OCI-LY1 (cell line): ENCODE data around the gene HSPA1B.
"Not testable (repeated sequence)": the region's sequence is repeated elsewhere in the genome, so short reads cannot be mapped to it uniquely, and the experiment has no call there.

Source experiments
- H2AFZ ChIP-seq: fragments of 200-600 bp; sonication (generic), shearing (Covaris generic); 2 replicates; pipeline ENCODE4 v1.6.0; 2014; ENCODE audit warnings: antibody characterized with exemption, mild to moderate bottlenecking, low read length
- H3F3A ChIP-seq: fragments of 200-600 bp; sonication (generic), shearing (Covaris generic); 2 replicates; pipeline ENCODE4 v1.6.0; 2014; ENCODE audit warnings: mild to moderate bottlenecking, antibody characterized with exemption, low read length, moderate library complexity; ENCODE audit not compliant: insufficient read depth
- H3K27ac ChIP-seq: fragments of 200-600 bp; sonication (generic); 2 replicates; pipeline ENCODE4 v1.5.1; 2014; ENCODE audit warnings: low read length, mixed run types, mild to moderate bottlenecking, low read depth; ENCODE audit not compliant: poor library complexity, severe bottlenecking
- H3K27me3 ChIP-seq: fragments of 200-600 bp; sonication (generic); 2 replicates; pipeline ENCODE4 v1.6.0; 2014; ENCODE audit warnings: antibody characterized with exemption, mild to moderate bottlenecking, low read length, moderate library complexity; ENCODE audit not compliant: insufficient read depth
- H3K36me3 ChIP-seq: fragments of 200-600 bp; sonication (generic); 2 replicates; pipeline ENCODE4 v1.6.1; 2014; ENCODE audit warnings: mild to moderate bottlenecking, antibody characterized with exemption, low read length, moderate library complexity, mixed read lengths; ENCODE audit not compliant: insufficient read depth
- H3K4me1 ChIP-seq: fragments of 200-600 bp; sonication (generic); 2 replicates; pipeline ENCODE4 v1.5.1; 2014; ENCODE audit warnings: mild to moderate bottlenecking, low read length, moderate library complexity; ENCODE audit not compliant: insufficient read depth, severe bottlenecking
- H3K4me2 ChIP-seq: fragments of 200-600 bp; sonication (generic), shearing (Covaris generic); 2 replicates; pipeline ENCODE4 v1.6.1; 2014; ENCODE audit warnings: low read length
- H3K4me3 ChIP-seq: fragments of 200-600 bp; sonication (generic); 2 replicates; pipeline ENCODE4 v1.5.1; 2014; ENCODE audit warnings: low read length, low read depth, mild to moderate bottlenecking, mixed read lengths; ENCODE audit not compliant: poor library complexity, severe bottlenecking
- H3K79me2 ChIP-seq: fragments of 200-600 bp; shearing (Covaris generic); 2 replicates; pipeline ENCODE4 v1.6.1; 2016; ENCODE audit warnings: mixed run types, low read length, mixed read lengths; ENCODE audit not compliant: insufficient read depth
- H3K9ac ChIP-seq: fragments of 200-600 bp; sonication (generic), shearing (Covaris generic); 2 replicates; pipeline ENCODE4 v1.6.1; 2014; ENCODE audit warnings: mild to moderate bottlenecking, low read length, mixed read lengths
- H3K9me2 ChIP-seq: fragments of 200-600 bp; sonication (generic), shearing (Covaris generic); 2 replicates; pipeline ENCODE4 v1.6.1; 2014; ENCODE audit warnings: low read depth, mild to moderate bottlenecking, low read length, mixed read lengths
- H3K9me3 ChIP-seq: fragments of 200-600 bp; shearing (Covaris generic); 2 replicates; pipeline ENCODE4 v1.6.1; 2014; ENCODE audit warnings: low read length, mixed read lengths
- H4K20me1 ChIP-seq: fragments of 200-600 bp; sonication (generic), shearing (Covaris generic); 2 replicates; pipeline ENCODE4 v1.6.0; 2016; ENCODE audit warnings: mild to moderate bottlenecking, low read length; ENCODE audit not compliant: insufficient read depth
- CTCF ChIP-seq: fragments of 200-600 bp; sonication (generic), shearing (Covaris generic); IDR thresholded peaks from 2 replicates; pipeline ENCODE4 v1.5.1; 2017; ENCODE audit warnings: mild to moderate bottlenecking, antibody characterized with exemption, low read length, moderate library complexity, mixed read lengths
- EZH2 ChIP-seq: fragments of 200-600 bp; sonication (generic), shearing (Covaris generic); IDR thresholded peaks from 2 replicates; pipeline ENCODE4 v1.8.0; 2017; ENCODE audit warnings: borderline replicate concordance, mixed run types, mild to moderate bottlenecking, antibody characterized with exemption, low read length, moderate library complexity, mixed read lengths

HSPA1B gene

DNA sequence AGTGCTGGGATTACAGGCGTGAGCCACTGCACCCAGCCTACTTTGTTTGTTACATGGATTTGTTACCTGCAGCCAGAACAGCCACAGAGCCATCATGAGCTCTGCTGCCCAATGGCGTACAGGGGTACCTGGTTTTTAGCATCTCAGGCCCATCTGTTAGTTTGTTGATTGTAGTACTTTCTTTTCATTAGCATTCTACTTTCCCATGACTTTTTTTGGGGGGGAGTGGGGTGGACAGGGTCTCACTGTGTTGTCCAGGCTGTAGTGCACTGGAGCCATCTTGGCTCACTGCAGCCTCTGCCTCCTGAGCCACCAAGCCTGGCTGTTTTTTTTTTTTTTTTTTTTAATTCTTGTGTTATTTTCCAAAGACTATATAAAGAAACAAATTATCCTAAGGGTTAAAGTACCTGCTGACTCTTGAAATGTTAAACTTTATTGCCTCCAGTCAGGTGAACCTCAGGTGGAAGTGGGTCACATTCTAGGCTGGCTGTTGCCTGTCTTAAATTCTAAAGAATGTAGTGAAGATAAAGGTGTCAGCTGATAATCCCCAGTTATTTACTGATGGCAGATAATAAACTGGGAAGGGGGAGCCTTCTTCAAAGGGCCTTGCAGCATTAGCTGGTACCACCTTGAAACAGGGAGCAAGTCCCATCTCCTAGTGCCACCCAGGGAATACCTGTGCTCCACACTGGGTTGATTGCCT is 19.9 kb downstream of the HSPA1B start:
- no peaks in the 10 kb centered on the region for H3K9me3 ChIP-seq
- no peaks in the 10 kb centered on the region for H3K36me3 ChIP-seq
- TF ChIP-seq EZH2 (no peak), CTCF (no peak)
- H3K9ac ChIP-seq = no peak overlapping the region
- no peaks in the 10 kb centered on the region for H3K27me3 ChIP-seq
- H3K79me2 ChIP-seq = no peaks in the 10 kb centered on the region
- no peaks in the 10 kb centered on the region for H4K20me1 ChIP-seq
- H3K9me2 ChIP-seq = no peaks in the 10 kb centered on the region
- H3K4me1 ChIP-seq = peaks cover 5% of the 10 kb centered on the region
- no peaks in the 10 kb centered on the region for H3F3A ChIP-seq
- no peak overlapping the region for H2AFZ ChIP-seq
- H3K4me2 ChIP-seq = no peak overlapping the region
- H3K27ac ChIP-seq = no peak overlapping the region
- H3K4me3 ChIP-seq = no peak overlapping the region

DNA sequence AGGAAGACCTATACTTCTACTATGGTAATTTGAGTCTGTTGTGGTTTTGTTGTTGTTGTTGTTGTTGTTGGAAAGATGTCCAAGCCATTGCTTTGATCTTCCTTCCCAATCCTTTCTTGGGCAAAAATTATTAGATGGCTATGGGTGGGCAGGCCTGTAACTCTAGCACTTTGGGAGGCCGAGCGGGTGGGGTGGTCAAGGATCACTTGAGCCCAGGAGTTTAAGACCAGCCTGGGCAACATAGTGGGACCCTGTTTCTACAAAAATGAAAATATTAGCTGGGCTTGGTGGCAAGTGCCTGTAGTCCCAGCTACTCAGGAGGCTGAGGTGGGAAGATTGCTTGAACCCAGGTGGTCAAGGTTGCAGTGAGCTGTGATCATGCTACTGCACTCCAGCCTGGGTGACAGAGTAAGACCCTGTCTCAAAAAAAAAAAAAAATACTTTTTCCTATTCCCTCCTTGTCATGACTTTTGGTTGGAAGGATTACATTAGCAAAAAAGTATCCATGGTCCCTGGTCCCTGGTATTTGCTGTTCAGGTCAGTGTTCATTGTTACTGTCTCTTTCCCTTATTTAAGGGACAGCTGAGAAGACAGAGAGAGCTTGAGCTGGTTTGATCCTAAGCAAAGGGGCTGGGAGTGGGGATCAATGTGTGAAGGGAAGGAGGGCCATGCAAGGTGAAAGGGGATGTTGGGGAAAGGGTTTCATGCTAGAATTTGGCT is 23.4 kb downstream of the HSPA1B start:
- no peak overlapping the region for H3K9ac ChIP-seq
- H3K27me3 ChIP-seq = no peaks in the 10 kb centered on the region
- no peaks in the 10 kb centered on the region for H3K9me2 ChIP-seq
- H3K4me3 ChIP-seq = no peak overlapping the region
- TF ChIP-seq EZH2 = no peak
- TF ChIP-seq CTCF = no peak
- no peaks in the 10 kb centered on the region for H3K79me2 ChIP-seq
- no peaks in the 10 kb centered on the region for H3F3A ChIP-seq
- no peaks in the 10 kb centered on the region for H3K36me3 ChIP-seq
- no peak overlapping the region for H3K27ac ChIP-seq
- H3K4me1 ChIP-seq = no peaks in the 10 kb centered on the region
- H3K9me3 ChIP-seq = 0 out of 2 replicates have a peak, but pooled peaks cover 2% of the 10 kb centered on the region
- no peak overlapping the region for H2AFZ ChIP-seq
- H4K20me1 ChIP-seq = no peaks in the 10 kb centered on the region
- H3K4me2 ChIP-seq = no peak overlapping the region

- H3K27ac ChIP-seq = no peak overlapping the region
- H4K20me1 ChIP-seq = no peaks in the 10 kb centered on the region
- no peaks in the 10 kb centered on the region for H3F3A ChIP-seq
- no peak for TF ChIP-seq EZH2
- no peak for TF ChIP-seq CTCF
- H2AFZ ChIP-seq = no peak overlapping the region
- H3K9me3 ChIP-seq = 0 out of 2 replicates have a peak, but pooled peaks cover 2% of the 10 kb centered on the region
- H3K4me1 ChIP-seq = no peaks in the 10 kb centered on the region
- H3K9me2 ChIP-seq = no peaks in the 10 kb centered on the region
- H3K4me3 ChIP-seq = no peak overlapping the region
- no peak overlapping the region for H3K9ac ChIP-seq
- no peaks in the 10 kb centered on the region for H3K27me3 ChIP-seq
- H3K79me2 ChIP-seq = no peaks in the 10 kb centered on the region
- no peak overlapping the region for H3K4me2 ChIP-seq
- H3K36me3 ChIP-seq = no peaks in the 10 kb centered on the region
Observed at GRCh38 chr6:31851485-31851832, 23.9 kb downstream of the HSPA1B start.

GRCh38 chr6:31851980-31852718 is 24.6 kb downstream of the HSPA1B start:
- H2AFZ ChIP-seq, H3K9ac ChIP-seq, H3K27ac ChIP-seq, H3K79me2 ChIP-seq, H3K4me3 ChIP-seq, H3K9me3 ChIP-seq, H3K4me1 ChIP-seq, H3F3A ChIP-seq, H4K20me1 ChIP-seq, H3K27me3 ChIP-seq, H3K36me3 ChIP-seq, H3K9me2 ChIP-seq, H3K4me2 ChIP-seq: not testable (repeated sequence)

DNA sequence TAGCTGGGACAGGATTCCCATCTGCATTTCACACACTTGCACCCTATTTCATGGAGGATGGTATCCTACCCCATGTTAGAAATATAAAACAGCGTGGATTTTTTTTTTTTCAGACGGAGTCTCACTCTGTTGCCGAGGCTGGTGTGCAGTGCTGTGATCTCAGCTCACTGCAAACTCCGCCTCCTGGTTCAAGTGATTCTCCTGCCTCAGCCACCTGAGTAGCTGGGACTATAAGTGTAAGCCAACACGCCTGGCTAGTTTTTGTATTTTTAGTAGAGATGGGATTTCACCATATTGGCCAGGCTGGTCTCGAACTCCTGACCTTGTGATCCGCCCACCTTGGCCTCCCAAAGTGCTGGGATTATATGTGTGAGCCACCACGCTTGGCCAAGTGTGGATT is 30.2 kb downstream of the HSPA1B start:
- not testable (repeated sequence) for H3F3A ChIP-seq, H3K27ac ChIP-seq, H3K79me2 ChIP-seq, H3K27me3 ChIP-seq, H3K9ac ChIP-seq, H4K20me1 ChIP-seq, H3K4me2 ChIP-seq, H3K9me3 ChIP-seq, H2AFZ ChIP-seq, H3K9me2 ChIP-seq, H3K4me3 ChIP-seq
- Histone ChIP-seq H3K36me3 (peaks cover 31% of the 10 kb centered on the region), H3K4me1 (peaks cover 10% of the 10 kb centered on the region)
